IMR-90 (cell line): ENCODE data around the gene RPL18.

ENCODE experiments used
- CEBPB ChIP-seq: IDR thresholded peaks from 2 replicates; pipeline ENCODE4 v1.6.1; 2012; ENCODE audit warnings: low read depth, low read length, improper control_type of control experiment
- FOS ChIP-seq: fragments of 150-350 bp; IDR thresholded peaks from 2 replicates; pipeline ENCODE4 v1.6.1; 2016; ENCODE audit warnings: low read depth, low read length
- MAFK ChIP-seq: IDR thresholded peaks from 2 replicates; pipeline ENCODE4 v1.6.1; 2012; ENCODE audit warnings: low read depth, low read length, improper control_type of control experiment
- MAZ ChIP-seq: IDR thresholded peaks from 2 replicates; pipeline ENCODE4 v1.6.1; 2012; ENCODE audit warnings: low read depth, mild to moderate bottlenecking, low read length, improper control_type of control experiment, moderate library complexity, borderline replicate concordance
- POLR2A ChIP-seq: IDR thresholded peaks from 2 replicates; pipeline ENCODE4 v1.6.1; 2012; ENCODE audit warnings: mild to moderate bottlenecking, low read depth, low read length
- RAD21 ChIP-seq: IDR thresholded peaks from 2 replicates; pipeline ENCODE4 v1.6.1; 2012; ENCODE audit warnings: low read length, improper control_type of control experiment
- RFX5 ChIP-seq: IDR thresholded peaks from 2 replicates; pipeline ENCODE4 v1.8.0; 2012; ENCODE audit warnings: low read depth, mild to moderate bottlenecking, low read length, moderate library complexity
- TF ChIP-seq, protein P1 (sequence below): conservative IDR thresholded peaks from 2 replicates; pipeline ENCODE4 v1.5.1; 2012; ENCODE audit warnings: mild to moderate bottlenecking, low read depth, low read length, improper control_type of control experiment
- TF ChIP-seq, protein P2 (sequence below): fragments of 150-350 bp; IDR thresholded peaks from 2 replicates; pipeline ENCODE4 v1.6.1; 2016; ENCODE audit warnings: low read depth, mild to moderate bottlenecking, low read length, moderate library complexity, borderline replicate concordance

- TF ChIP-seq MAFK (no peak), POLR2A (no peak), RAD21 (no peak), MAZ (no peak), CEBPB (no peak), FOS (no peak), RFX5 (no peak)
- TF ChIP-seq, protein P1, sequence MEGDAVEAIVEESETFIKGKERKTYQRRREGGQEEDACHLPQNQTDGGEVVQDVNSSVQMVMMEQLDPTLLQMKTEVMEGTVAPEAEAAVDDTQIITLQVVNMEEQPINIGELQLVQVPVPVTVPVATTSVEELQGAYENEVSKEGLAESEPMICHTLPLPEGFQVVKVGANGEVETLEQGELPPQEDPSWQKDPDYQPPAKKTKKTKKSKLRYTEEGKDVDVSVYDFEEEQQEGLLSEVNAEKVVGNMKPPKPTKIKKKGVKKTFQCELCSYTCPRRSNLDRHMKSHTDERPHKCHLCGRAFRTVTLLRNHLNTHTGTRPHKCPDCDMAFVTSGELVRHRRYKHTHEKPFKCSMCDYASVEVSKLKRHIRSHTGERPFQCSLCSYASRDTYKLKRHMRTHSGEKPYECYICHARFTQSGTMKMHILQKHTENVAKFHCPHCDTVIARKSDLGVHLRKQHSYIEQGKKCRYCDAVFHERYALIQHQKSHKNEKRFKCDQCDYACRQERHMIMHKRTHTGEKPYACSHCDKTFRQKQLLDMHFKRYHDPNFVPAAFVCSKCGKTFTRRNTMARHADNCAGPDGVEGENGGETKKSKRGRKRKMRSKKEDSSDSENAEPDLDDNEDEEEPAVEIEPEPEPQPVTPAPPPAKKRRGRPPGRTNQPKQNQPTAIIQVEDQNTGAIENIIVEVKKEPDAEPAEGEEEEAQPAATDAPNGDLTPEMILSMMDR = no peak
- TF ChIP-seq, protein P2, sequence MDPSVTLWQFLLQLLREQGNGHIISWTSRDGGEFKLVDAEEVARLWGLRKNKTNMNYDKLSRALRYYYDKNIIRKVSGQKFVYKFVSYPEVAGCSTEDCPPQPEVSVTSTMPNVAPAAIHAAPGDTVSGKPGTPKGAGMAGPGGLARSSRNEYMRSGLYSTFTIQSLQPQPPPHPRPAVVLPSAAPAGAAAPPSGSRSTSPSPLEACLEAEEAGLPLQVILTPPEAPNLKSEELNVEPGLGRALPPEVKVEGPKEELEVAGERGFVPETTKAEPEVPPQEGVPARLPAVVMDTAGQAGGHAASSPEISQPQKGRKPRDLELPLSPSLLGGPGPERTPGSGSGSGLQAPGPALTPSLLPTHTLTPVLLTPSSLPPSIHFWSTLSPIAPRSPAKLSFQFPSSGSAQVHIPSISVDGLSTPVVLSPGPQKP = no peak
Observed at GRCh38 chr19:48596679-48597465, 22.1 kb downstream of the RPL18 start.
